OCI-LY7 (cell line): Measurements from ENCODE around the gene NHERF2. TPM values are rescaled to one million over a fixed set of nuclear protein-coding genes. Genes with fewer than 3 reads are reported as not detected.

Experiments
- BruUV-seq: library from RNA; stranded (reverse); fragments of 400-500 nt; replicated peaks from 2 replicates; lab custom pipeline; 2021; lab: Mats Ljungman, UMichigan
- CTCF ChIA-PET: fragments of 300-600 bp; sonication (Branson Sonifier 250); formaldehyde crosslinking; loops from one replicate; lab custom pipeline; 2022; ENCODE audit warnings: antibody characterized with exemption; ENCODE audit not compliant: unreplicated experiment; lab: Charles Lee
- POLR2A ChIA-PET: fragments of 300-600 bp; sonication (Branson Sonifier 250); formaldehyde crosslinking; loops from one replicate; lab custom pipeline; 2022; ENCODE audit warnings: antibody characterized with exemption; lab: Charles Lee
- DNase-seq: peaks from one replicate; pipeline ENCODE4 v3.0.0-alpha.2; 2015; ENCODE audit warnings: low spot score
- H2AFZ ChIP-seq: fragments of 200-600 bp; sonication (generic), shearing (Covaris generic); 2 replicates; pipeline ENCODE4 v1.6.1; 2014; ENCODE audit warnings: mild to moderate bottlenecking, antibody characterized with exemption, low read length, moderate library complexity
- H3K27ac ChIP-seq: fragments of 200-600 bp; sonication (generic); 2 replicates; pipeline ENCODE4 v1.5.1; 2014; ENCODE audit warnings: mixed run types, low read depth, mild to moderate bottlenecking, moderate library complexity, low read length, inconsistent platforms; ENCODE audit not compliant: poor library complexity, severe bottlenecking
- H3K36me3 ChIP-seq: fragments of 200-600 bp; sonication (generic); 2 replicates; pipeline ENCODE4 v1.6.1; 2014; ENCODE audit warnings: mild to moderate bottlenecking, antibody characterized with exemption, low read length, moderate library complexity, mixed read lengths; ENCODE audit not compliant: insufficient read depth
- H3K4me1 ChIP-seq: fragments of 200-600 bp; sonication (generic); 2 replicates; pipeline ENCODE4 v1.5.1; 2014; ENCODE audit warnings: mild to moderate bottlenecking, low read length; ENCODE audit not compliant: insufficient read depth, poor library complexity, severe bottlenecking
- H3K4me2 ChIP-seq: fragments of 200-600 bp; sonication (generic); 2 replicates; pipeline ENCODE4 v1.6.1; 2014; ENCODE audit warnings: mild to moderate bottlenecking, low read length
- H3K4me3 ChIP-seq: fragments of 200-600 bp; sonication (generic); 2 replicates; pipeline ENCODE4 v1.5.1; 2014; ENCODE audit warnings: mild to moderate bottlenecking, low read depth, low read length; ENCODE audit not compliant: poor library complexity, severe bottlenecking
- H3K79me2 ChIP-seq: fragments of 200-600 bp; sonication (generic); 2 replicates; pipeline ENCODE4 v1.6.1; 2016; ENCODE audit warnings: low read depth, mild to moderate bottlenecking, low read length, moderate library complexity, mixed read lengths; ENCODE audit not compliant: insufficient read depth
- H3K9me2 ChIP-seq: fragments of 200-600 bp; sonication (generic); 2 replicates; pipeline ENCODE4 v1.6.1; 2016; ENCODE audit warnings: mild to moderate bottlenecking, low read length, mixed read lengths; ENCODE audit not compliant: insufficient read depth
- H3K9me3 ChIP-seq: fragments of 200-600 bp; sonication (generic); 2 replicates; pipeline ENCODE4 v1.6.1; 2014; ENCODE audit warnings: mild to moderate bottlenecking, mixed run types, low read length, mixed read lengths
- H4K20me1 ChIP-seq: fragments of 200-600 bp; sonication (generic); 2 replicates; pipeline ENCODE4 v1.6.1; 2014; ENCODE audit warnings: mild to moderate bottlenecking, antibody characterized with exemption, low read length, moderate library complexity, mixed read lengths; ENCODE audit not compliant: insufficient read depth
- CTCF ChIP-seq: fragments of 200-600 bp; sonication (generic); conservative IDR thresholded peaks from 2 replicates; pipeline ENCODE4 v1.5.1; 2014; ENCODE audit warnings: mild to moderate bottlenecking, antibody characterized with exemption, low read length, moderate library complexity, mixed read lengths
- EZH2phosphoT487 ChIP-seq: fragments of 200-600 bp; sonication (generic); IDR thresholded peaks from 2 replicates; pipeline ENCODE4 v1.6.1; 2018; ENCODE audit warnings: low read depth, borderline replicate concordance, mild to moderate bottlenecking, mixed run types, antibody characterized with exemption, low read length, moderate library complexity, mixed read lengths
- intact Hi-C: fragments of 100-400 bp; cut with micrococcal nuclease; formaldehyde crosslinking; loops from one replicate; pipeline ENCODE4 v1.10.0; 2022; ENCODE audit not compliant: unreplicated experiment
- total RNA-seq, 2 experiments: library from RNA; depleted of rRNA in 1 of 2; stranded (reverse); fragments of >200 nt in 1 of 2; shearing (Covaris generic) in 1 of 2; gene quantifications; 2 replicates each; pipeline ENCODE4 v1.2.3, GENCODE V29; 2014 to 2022

The NHERF2 gene
- total RNA-seq, 2 experiments from 2014 or later = 0.27 TPM; not detected in 1

GRCh38 chr16:2079311-2079800, 52.7 kb downstream of the NHERF2 start:
- Histone ChIP-seq H3K9me3 (no peaks in the 10 kb centered on the region), H3K27ac (no peak overlapping the region), H3K79me2 (no peaks in the 10 kb centered on the region), H3K4me2 (no peak overlapping the region), H3K9me2 (no peaks in the 10 kb centered on the region), H3K4me1 (no peaks in the 10 kb centered on the region), H3K36me3 (peaks cover 8% of the 10 kb centered on the region; the same call in 1 of the 2 replicates), H3K4me3 (no peak overlapping the region), H2AFZ (no peak overlapping the region), H4K20me1 (no peaks in the 10 kb centered on the region)
- BruUV-seq = no TSS peak
- TF ChIP-seq CTCF (no peak), EZH2phosphoT487 (no peak)
- intact Hi-C loops = no loop called here
- ChIA-PET CTCF (no interaction called here), POLR2A (no interaction called here)
- DNase-seq = no peak

GRCh38 chr16:2079991-2080390, 53.3 kb downstream of the NHERF2 start:
- no peak overlapping the region for H2AFZ ChIP-seq

More at GRCh38 chr16:2079991-2080390, 53.3 kb downstream of the NHERF2 start:
- Histone ChIP-seq H3K9me2 (no peaks in the 10 kb centered on the region), H4K20me1 (no peaks in the 10 kb centered on the region), H3K79me2 (no peaks in the 10 kb centered on the region), H3K9me3 (no peaks in the 10 kb centered on the region), H3K27ac (no peak overlapping the region), H3K36me3 (peaks cover 8% of the 10 kb centered on the region; the same call in 1 of the 2 replicates), H3K4me1 (no peaks in the 10 kb centered on the region), H3K4me3 (no peak overlapping the region), H3K4me2 (no peak overlapping the region)
- TF ChIP-seq CTCF = no peak
- CTCF ChIA-PET = no interaction called here
- POLR2A ChIA-PET = no interaction called here
- intact Hi-C loops = no loop called here
- DNase-seq = no peak
- no TSS peak for BruUV-seq
